Suprapubic skin (tissue), 4 donors: ENCODE results near the gene PGAP3. TPM values are rescaled to one million over a fixed set of nuclear protein-coding genes. Genes with fewer than 3 reads are reported as not detected.

ENCODE experiments used
- DNase-seq, 2 donors: peaks; one replicate each; pipeline ENCODE4 v3.0.0-alpha.2; 2019; ENCODE audit warnings: low spot score in 2 of 2
- H3K27ac ChIP-seq: fragments of 200-600 bp; sonication (generic); one replicate; pipeline ENCODE4 v1.5.1; 2019
- H3K27me3 ChIP-seq: fragments of 200-600 bp; sonication (generic); one replicate; pipeline ENCODE4 v1.5.1; 2019
- H3K36me3 ChIP-seq: fragments of 200-600 bp; sonication (generic); one replicate; pipeline ENCODE4 v1.5.1; 2019
- H3K4me1 ChIP-seq: fragments of 200-600 bp; sonication (generic); one replicate; pipeline ENCODE4 v1.5.1; 2019
- H3K4me3 ChIP-seq: fragments of 200-600 bp; sonication (generic); one replicate; pipeline ENCODE4 v1.5.1; 2019; ENCODE audit warnings: mild to moderate bottlenecking
- H3K9me3 ChIP-seq: fragments of 200-600 bp; sonication (generic); one replicate; pipeline ENCODE4 v1.5.1; 2019
- EP300 ChIP-seq: sonication (generic); formaldehyde crosslinking; IDR thresholded peaks from one replicate; pipeline ENCODE4 v1.6.1; 2017; ENCODE audit warnings: antibody characterized with exemption
- POLR2A ChIP-seq, 2 donors: fragments of 450-650 bp; IDR thresholded peaks; one replicate each; pipeline ENCODE4 v1.6.1; 2017; ENCODE audit warnings: antibody characterized with exemption in 2 of 2, mild to moderate bottlenecking in 2 of 2, moderate library complexity in 2 of 2
- POLR2AphosphoS5 ChIP-seq, 3 donors: sonication (generic); formaldehyde crosslinking; IDR thresholded peaks; one replicate each; pipeline ENCODE4 v1.6.1; 2017; ENCODE audit warnings: antibody characterized with exemption in 3 of 3
- WGBS: methylation state at CpG from one replicate; pipeline ENCODE4 v1.1.5; 2018; 5-methylcytosine and 5-hydroxymethylcytosine counted together
- total RNA-seq, 4 donors: library from RNA; depleted of rRNA; stranded (reverse); fragments of >200 nt; gene quantifications; one replicate each; pipeline ENCODE4 v1.1.0, GENCODE V29; 2016
- TF ChIP-seq, protein P1 (sequence below), 2 donors: fragments of 200-600 bp in 1 of 2; fragments of 450-650 bp in 1 of 2; sonication (generic) in 1 of 2; IDR thresholded peaks; one replicate each; pipeline ENCODE4 v1.5.1; 2016 to 2019; ENCODE audit warnings: antibody characterized with exemption in 2 of 2, mild to moderate bottlenecking in 1 of 2, moderate library complexity in 1 of 2

Gene PGAP3
- total RNA-seq, 4 donors from 2014 or later: 25.7 to 41.5 (median 32.7) TPM

DNA sequence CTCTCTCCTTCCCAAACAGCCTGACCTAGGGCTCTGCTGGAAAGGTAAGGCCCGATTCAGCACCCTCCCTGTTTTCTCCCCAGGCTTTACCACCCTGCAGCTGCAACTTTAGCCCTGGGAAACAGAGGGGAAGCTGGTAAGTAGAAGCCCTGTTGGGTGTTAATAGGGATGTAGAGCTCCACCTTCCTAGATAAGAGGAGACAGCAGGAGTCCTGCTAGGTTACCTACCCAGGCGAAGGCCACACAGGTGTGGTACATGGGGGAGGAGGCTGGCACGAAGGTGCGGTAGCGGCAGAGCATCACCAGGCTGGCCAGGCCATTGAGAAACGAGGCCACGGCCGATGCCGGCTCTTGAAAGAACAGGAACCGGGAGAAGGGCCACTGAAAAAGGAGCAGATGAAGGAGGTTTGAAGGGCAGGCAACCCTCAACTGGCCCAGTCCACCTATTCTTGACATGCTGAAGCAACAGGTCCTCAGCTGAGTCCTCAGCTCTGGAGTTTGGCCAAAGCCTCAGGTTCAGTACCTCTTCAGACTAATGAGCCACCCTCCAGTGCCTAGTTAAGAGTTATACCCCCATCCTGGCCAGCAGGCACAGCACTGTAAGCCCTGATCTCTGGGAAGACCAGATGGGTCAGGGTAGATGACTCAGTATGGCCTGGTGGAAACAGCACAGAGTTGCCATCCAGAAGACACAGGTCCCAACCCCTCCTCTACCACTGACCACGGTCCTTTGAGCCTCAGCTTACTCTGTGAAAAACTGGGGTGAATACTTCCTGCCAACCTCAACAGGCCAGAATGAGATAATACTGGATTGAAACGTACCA, 3.3 kb downstream of the PGAP3 start:
- H3K4me3 ChIP-seq: no peak overlapping the region
- no peaks in the 10 kb centered on the region for H3K9me3 ChIP-seq
- peaks cover 33% of the 10 kb centered on the region for H3K36me3 ChIP-seq
- peak in 1 of 2 donors; percentile 48 for DNase-seq
- peaks cover 15% of the 10 kb centered on the region for H3K4me1 ChIP-seq
- H3K27ac ChIP-seq: no peak overlapping the region
- H3K27me3 ChIP-seq: no peaks in the 10 kb centered on the region
- 95% methylated on average over 12 of the region's 12 CpGs for WGBS
- TF ChIP-seq POLR2AphosphoS5 (IDR thresholded peaks at IDR 0.05) (no peak), POLR2A (IDR thresholded peaks at IDR 0.05) (no peak), EP300 (no peak)
- TF ChIP-seq, protein P1, sequence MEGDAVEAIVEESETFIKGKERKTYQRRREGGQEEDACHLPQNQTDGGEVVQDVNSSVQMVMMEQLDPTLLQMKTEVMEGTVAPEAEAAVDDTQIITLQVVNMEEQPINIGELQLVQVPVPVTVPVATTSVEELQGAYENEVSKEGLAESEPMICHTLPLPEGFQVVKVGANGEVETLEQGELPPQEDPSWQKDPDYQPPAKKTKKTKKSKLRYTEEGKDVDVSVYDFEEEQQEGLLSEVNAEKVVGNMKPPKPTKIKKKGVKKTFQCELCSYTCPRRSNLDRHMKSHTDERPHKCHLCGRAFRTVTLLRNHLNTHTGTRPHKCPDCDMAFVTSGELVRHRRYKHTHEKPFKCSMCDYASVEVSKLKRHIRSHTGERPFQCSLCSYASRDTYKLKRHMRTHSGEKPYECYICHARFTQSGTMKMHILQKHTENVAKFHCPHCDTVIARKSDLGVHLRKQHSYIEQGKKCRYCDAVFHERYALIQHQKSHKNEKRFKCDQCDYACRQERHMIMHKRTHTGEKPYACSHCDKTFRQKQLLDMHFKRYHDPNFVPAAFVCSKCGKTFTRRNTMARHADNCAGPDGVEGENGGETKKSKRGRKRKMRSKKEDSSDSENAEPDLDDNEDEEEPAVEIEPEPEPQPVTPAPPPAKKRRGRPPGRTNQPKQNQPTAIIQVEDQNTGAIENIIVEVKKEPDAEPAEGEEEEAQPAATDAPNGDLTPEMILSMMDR (IDR thresholded peaks at IDR 0.05): no peak

GRCh38 chr17:39683295-39683939, 4.4 kb downstream of the PGAP3 start:
- Histone ChIP-seq H3K36me3 (peaks cover 35% of the 10 kb centered on the region), H3K4me1 (peaks cover 11% of the 10 kb centered on the region), H3K27me3 (no peaks in the 10 kb centered on the region), H3K9me3 (no peaks in the 10 kb centered on the region), H3K4me3 (no peak overlapping the region), H3K27ac (no peak overlapping the region)
- TF ChIP-seq POLR2A (IDR thresholded peaks at IDR 0.05) (no peak), POLR2AphosphoS5 (IDR thresholded peaks at IDR 0.05) (no peak), EP300 (no peak)
- TF ChIP-seq, protein P1 (IDR thresholded peaks at IDR 0.05): no peak
- WGBS: 89% methylated on average over 9 of the region's 9 CpGs
- DNase-seq: no peak

DNA sequence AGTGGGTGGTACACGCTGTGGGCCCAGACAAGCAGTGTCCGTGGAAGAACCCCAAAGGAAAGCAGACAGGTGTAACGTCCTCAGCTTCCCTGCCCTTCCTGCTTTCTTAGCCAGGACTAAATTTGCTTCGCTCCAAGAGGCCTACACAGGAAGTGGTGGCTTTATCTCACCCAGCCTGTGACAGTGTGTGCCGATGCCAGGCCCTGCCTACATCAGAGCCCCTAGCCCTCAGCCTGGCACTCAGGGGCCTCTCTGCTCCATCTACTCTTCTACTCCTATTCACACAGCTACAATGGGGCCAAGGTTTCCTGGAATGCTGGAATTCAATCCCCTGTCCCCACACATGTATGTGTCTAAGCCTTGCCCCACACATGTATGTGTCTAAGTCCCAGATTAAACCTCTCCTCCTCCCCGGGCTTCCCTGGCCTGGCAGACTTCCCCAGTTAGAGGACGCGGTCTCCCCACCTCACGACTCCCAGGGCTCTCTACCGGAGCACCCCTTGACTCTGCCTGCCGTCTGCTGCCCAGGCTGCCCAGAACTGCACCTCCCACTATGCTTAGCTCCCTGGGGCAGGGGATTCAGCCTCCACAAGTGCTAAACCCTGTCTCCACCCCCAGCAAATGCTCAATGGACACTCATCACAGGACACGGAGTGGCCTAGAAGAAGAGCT, 8.2 kb downstream of the PGAP3 start:
- no peak for TF ChIP-seq POLR2A (IDR thresholded peaks at IDR 0.05)
- Histone ChIP-seq H3K27ac (no peak overlapping the region), H3K27me3 (no peaks in the 10 kb centered on the region), H3K4me3 (no peak overlapping the region), H3K4me1 (peaks cover 19% of the 10 kb centered on the region), H3K36me3 (peaks cover 26% of the 10 kb centered on the region), H3K9me3 (no peaks in the 10 kb centered on the region)
- 82% methylated on average over 12 of the region's 12 CpGs for WGBS
- DNase-seq: peak in 1 of 2 donors; percentile 48

DNA sequence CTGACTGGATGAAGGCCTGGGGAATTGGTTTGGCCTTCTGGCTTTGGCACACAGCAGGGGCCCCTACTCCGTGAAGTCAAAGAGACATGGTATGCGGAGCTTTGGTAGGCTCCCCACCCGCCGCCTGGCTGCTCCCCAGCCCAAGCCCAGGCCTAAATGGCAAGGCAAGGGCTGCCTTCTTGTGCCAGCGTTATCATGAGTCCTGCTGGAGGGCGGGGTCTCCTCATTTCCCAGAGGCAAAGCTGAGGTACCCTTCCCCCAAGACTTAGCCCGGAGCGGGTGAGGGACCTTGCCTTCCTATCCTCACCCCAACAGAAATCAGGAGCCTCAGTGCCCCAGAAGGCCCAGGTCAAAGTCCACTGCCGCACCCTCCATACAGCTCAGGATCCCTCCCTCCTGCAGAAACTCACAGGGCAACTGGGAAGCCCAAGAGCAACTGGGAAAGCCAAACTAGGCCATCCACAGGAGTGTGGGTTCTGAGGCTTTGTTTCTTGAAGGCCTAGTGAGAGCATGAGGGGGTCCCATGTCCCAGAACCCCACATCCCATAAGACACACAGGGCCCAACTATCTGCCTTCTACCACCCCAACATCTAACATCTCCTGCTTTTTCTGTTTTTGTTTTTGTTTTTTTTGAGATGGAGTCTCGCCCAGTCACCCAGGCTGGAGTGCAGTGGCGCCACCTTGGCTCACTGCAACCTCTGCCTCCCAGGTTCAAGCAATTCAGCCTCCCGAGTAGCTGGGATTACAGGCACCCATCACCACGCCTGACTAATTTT, 9.3 kb downstream of the PGAP3 start:
- peak in 1 of 2 donors; percentile 56 for DNase-seq
- H3K4me1 ChIP-seq: peaks cover 25% of the 10 kb centered on the region
- WGBS: 90% methylated on average over 13 of the region's 13 CpGs

More for the DNA sequence above, 9.3 kb downstream of the PGAP3 start:
- Histone ChIP-seq H3K36me3 (peaks cover 19% of the 10 kb centered on the region), H3K9me3 (no peaks in the 10 kb centered on the region), H3K27ac (no peak overlapping the region), H3K4me3 (no peak overlapping the region), H3K27me3 (no peaks in the 10 kb centered on the region)
- TF ChIP-seq EP300: no peak
- TF ChIP-seq POLR2A (IDR thresholded peaks at IDR 0.05): no peak
- TF ChIP-seq, protein P1 (IDR thresholded peaks at IDR 0.05): no peak
- no peak for TF ChIP-seq POLR2AphosphoS5 (IDR thresholded peaks at IDR 0.05)
